HG02852 (cell line): ENCODE data around the gene FAM114A1.

Source experiments
- ATAC-seq: cut with Tn5 transposase; IDR thresholded peaks from one replicate; pipeline ENCODE4 v1.9.1; 2021; ENCODE audit warnings: mild to moderate bottlenecking, moderate library complexity; ENCODE audit not compliant: unreplicated experiment

Gene FAM114A1

GRCh38 chr4:38867478-38868058 lies at the start of gene FAM114A1:
FAM114A1 (plus strand) TSS chr4:38867806; CDS start chr4:38878079, 10,273 bp downstream.
- peak; percentile 93 for ATAC-seq

DNA sequence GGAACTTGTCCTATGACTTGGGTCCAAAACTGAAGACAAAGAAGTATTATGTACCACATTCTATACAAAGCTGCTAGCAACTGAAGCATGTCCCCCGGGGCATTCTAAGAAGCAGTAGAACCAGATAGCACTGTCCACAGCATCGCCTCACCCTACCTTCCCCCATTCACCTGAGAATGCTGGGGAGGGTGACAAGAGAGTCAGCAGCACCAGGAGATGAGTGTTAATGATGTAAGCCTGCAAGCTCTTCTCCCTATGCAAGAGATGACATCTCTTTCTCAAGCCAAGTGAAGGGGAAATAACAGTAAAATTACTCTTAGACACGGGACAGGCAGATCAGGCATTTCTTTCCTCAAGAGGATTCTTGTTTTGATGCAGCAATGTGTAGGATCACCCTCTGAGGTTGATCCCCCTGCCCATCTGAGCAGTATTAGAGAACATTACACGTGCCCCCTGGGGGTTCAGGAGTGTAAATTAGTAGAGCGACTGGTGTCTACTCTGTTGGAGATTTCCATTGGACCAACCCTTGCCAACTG lies 49.1 kb upstream of the FAM114A1 start:
- ATAC-seq, result peak; percentile 60

- ATAC-seq, result peak; percentile 38
These were observed 48.0 kb upstream of the FAM114A1 start for GRCh38 chr4:38819569-38819968.

DNA sequence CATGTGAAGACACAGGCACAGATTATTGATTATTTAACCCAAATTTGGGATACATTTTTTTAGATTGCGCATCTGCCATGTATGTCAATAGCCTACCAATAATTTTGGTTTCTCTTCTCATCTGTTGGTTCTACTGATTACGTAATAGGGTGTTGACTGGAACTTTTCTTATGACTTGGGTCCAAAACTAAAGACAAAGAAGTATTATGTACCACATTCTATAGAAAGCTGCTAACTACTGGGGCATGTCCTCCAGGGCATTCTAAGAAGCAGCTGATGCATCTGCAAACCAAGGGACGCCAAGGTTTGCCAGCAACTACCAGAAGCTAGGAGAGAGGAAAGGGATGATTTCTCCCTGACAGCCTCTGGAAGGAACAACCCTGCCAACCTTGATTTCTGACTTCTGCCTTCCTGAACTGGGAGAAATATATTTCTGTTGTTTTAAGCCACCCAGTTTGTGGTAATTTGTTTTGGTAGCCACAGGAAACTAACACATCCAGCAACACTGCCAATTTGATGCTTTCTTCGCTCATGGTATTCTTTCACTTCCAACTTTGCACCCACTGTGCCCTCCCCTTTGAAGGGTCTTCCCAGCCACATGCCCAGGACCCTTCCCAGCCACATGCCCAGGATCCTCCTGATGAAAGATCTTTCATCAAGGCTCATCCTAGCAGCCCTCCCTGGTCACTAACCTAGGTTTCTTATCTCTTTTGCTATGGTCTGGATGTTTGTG lies 47.1 kb upstream of the FAM114A1 start:
- ATAC-seq, result peak; percentile 42

- ATAC-seq, result no peak
These were observed 45.9 kb upstream of the FAM114A1 start for GRCh38 chr4:38821739-38822138.

DNA sequence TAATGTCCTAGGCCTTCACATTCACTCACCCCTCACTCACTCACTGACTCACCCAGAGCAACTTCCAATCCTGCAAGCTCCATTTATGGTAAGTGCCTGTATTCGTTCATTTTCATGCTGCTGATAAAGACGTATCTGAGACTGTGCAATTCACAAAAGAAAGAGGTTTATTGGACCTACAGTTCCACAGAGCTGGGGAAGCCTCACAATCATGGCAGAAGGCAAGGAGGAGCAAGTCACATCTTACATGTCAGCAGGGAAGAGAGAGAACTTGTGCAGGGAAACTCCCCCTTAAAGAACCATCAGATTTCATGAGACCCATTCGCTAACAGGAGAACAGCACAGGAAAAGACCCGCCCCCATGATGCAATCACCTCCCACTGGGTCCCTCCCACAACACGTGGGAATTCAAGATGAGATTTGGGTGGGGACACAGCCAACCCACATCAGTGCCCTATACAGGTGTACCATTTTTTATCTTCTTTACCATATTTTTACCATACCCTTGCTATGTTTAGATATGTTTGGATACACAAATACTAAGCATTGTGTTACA lies 44.8 kb upstream of the FAM114A1 start:
- ATAC-seq, result no peak

DNA sequence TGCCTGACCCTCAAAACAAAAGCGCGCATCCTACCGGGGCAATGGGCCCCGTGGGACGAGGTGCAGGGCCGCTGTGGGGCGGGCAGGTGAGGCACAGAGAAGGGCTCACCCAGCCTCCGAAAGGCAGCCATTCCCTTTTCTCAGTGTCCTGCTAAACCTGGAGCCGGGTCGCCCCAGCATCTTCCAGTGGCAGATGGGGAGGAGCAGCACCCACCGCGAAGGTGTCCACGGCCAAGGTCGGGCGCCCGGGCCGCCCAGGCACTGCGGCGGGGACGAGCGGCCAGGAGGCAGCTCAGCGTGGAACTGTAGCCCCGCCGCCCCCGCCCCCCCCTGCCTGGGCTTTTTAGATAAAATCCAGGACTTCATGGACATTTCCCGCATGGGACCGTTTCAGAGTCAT lies 43.8 kb upstream of the FAM114A1 start:
- no peak for ATAC-seq

DNA sequence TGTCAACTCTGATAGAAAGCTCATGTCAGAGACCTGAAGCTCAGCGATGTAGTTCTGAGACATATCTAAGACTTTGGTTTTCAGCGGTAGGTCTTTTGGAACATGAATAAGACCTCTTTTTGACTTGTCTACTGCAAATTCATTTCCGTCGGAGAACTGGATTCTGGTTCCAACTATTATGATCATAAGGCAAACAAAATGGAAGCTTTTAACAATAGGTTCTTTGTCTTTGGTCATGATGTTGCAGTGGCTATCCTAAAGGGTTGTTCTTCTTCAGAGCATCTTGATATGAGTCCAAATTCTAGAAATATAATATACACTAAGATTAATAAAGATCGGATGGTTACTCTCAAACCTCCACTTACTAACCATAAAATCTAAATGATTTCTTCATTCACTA lies 38.4 kb upstream of the FAM114A1 start:
- no peak for ATAC-seq

DNA sequence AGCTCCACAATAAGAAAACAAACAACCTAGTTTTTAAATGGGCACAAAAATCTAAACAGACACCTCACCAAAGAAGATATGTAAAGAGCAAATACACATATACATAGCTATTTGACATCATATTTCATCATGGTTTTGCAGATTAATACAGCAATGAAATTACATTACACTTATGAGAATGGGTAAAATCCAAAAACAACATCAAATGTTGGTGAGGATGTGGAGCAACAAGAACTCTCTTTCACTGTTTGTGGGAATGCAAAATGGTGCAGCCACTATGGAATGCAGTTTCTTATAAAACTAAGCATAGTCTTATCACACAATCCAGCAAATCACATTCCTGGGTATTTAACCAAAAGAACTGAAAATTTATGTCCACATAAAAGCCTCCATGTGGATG lies 36.0 kb upstream of the FAM114A1 start:
- ATAC-seq, result no peak

GRCh38 chr4:38832206-38832605 lies 35.4 kb upstream of the FAM114A1 start:
- ATAC-seq, result no peak

DNA sequence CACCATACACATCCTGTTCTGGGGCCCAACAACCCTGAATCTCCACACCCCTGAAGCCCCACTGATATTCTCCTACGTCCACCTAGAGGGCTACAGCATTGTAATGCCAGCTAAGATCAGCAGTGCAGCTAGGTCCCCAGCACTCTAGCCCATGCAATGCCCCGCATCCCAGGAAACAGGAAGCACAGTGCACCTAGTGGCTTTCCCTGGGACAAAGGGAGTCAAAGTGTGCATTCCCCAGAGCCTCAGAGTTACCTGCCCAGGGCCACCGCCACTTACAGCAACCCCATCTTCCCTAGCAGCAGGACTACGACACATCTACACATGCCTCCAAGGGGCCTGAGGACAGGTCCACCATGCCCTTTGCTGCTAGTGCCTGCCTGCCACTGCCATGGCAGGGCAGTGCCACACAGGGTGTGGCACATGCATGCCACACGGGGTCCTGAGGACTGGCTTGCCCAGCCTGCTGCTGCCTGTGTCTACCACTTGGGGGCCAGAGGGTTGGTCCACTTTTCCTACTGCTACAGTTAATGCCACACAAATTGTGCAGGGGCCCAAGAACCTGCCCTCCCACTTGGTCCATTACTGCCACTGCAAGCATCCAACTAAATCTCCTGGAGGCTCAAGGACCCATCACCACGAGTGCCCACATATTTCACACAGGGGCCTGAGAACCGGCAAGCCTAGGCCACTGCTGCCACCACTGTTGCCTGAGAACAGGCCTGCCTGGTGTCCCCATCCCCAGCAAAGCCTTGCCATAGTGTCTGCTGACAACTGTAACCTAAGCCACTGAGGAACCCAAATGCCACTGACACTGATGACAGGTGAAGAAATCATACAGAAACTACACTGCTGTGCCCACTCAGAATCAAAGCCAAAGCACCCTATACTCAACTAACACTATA lies 34.7 kb upstream of the FAM114A1 start:
- ATAC-seq, result no peak

DNA sequence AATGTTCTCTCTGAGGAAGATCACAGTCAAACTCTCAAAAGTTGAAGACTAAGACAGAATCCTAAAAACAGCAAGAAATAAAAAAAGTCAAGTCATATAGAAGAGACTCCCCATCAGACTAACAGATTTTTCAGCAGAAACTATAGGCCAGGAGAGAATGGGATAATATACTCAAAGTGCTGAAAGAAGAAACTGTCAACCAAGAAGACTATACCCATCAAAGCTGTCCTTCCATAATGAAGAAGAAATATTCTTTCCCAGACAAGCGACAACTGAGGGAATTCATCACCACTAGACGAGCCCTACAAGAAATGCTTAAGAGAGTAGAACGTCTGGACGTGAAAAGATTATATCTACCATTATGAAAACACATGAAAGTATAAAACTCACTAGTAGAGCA lies 33.0 kb upstream of the FAM114A1 start:
- ATAC-seq, result no peak

GRCh38 chr4:38837334-38837733 lies 30.3 kb upstream of the FAM114A1 start:
- ATAC-seq, result no peak

DNA sequence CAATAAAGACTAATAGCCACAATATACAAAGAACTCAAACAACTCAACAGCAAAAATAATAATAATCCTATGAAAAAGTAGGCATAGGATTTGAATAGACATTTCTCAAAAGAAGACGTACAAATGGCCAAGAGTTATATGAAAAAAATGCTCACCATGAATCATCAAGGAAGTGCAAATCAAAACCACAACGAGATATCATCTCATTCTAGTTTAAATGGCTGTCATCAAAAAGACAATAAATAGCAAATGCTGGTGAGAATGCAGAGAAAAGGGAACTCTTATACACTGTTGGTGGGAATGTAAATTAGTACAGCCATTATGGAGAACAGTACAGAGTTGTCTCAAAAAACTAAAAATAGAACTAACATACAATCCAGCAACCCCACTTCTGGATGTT lies 29.8 kb upstream of the FAM114A1 start:
- no peak for ATAC-seq

DNA sequence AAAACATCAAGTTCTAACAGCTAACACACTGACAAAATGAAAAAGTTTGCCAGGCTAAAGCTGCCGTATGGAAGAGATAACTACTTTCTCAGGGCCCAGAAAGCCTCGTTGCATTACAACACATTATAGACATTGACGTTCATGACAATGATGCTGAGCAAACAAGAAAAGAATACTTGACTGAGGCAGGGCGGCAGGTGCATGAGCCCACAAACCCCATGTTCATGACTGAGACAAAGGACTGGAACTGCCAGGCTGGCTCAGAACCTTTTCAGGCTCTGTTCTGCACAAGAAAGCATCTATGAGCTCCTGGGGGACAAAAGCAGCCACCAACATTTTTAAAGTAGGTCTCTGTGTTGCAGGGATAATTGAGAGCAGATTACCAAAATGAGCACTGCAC lies 24.6 kb upstream of the FAM114A1 start:
- ATAC-seq, result no peak

GRCh38 chr4:38846015-38846414 lies 21.6 kb upstream of the FAM114A1 start:
- ATAC-seq, result no peak

DNA sequence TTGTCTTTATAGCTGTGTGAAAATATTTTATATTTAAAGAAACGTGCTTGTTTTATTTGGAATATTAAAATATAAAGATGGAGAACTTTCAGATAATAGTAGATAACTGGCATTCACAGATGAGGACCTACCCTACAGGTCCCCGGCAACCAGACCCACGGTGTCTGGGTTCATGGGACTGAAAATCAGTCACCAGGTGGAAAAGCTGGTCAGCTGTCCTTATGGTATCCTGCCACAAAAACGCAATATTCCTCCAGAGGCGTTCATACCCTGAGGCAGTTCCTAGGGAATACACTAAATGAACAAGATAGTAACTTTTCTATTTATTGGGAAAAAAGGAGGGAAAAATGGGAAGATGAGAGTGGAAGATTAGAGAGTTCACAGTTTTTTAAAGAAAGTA lies 12.1 kb upstream of the FAM114A1 start:
- ATAC-seq, result no peak

DNA sequence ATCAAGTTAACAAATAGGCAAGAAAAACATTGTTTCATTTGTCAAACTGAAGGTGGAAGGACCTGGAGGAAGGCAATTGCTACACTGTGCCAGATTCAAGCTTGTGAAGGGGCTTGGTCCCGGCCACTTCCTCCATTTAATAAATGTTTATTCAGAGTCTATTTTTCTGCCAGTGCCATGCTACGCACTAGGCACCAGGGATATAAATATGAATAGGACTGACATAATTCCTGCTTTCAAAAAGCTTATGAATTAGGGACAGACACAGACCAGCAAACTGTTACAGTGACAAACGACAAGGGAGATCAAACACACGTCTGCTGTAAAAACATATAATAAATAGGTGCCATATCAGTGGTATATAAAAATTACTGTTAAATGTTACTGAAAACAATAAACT lies 11.6 kb upstream of the FAM114A1 start:
- no peak for ATAC-seq

- ATAC-seq, result no peak
These were observed 10.9 kb upstream of the FAM114A1 start, which contains the start of gene TLR6 for GRCh38 chr4:38856524-38857337. TLR6 (minus strand) TSS chr4:38856817; CDS start chr4:38829473, 27,344 bp downstream.
